ENCODE measurements around the gene PSME1. TPM values are rescaled to one million over a fixed set of nuclear protein-coding genes. Genes with fewer than 3 reads are reported as not detected.

The PSME1 gene
- total RNA-seq, 2 experiments from 2014 or later: 149 to 187 TPM

GRCh38 chr14:24122416-24122815, 13.6 kb upstream of the PSME1 start:
- no peaks in the 10 kb centered on the region for H3K79me2 ChIP-seq (ENCODE audit: insufficient read depth, low read depth, low read length)
- no peaks in the 10 kb centered on the region for H3K9me2 ChIP-seq (ENCODE audit: insufficient read depth, low read length)
- no peak for DNase-seq (ENCODE audit: low spot score)
- BruUV-seq (replicated peaks): no TSS peak
- H3K4me3 ChIP-seq (ENCODE audit: low read depth, low read length, poor library complexity, severe bottlenecking): no peak overlapping the region
- H3K9me3 ChIP-seq (ENCODE audit: low read length): no peaks in the 10 kb centered on the region
- TF ChIP-seq EZH2phosphoT487 (IDR thresholded peaks at IDR 0.05; ENCODE audit: borderline replicate concordance, low read depth, low read length) (no peak), CTCF (conservative IDR thresholded peaks at IDR 0.05; ENCODE audit: low read length) (no peak)
- H3K36me3 ChIP-seq (ENCODE audit: insufficient read depth, low read length): peaks cover 55% of the 10 kb centered on the region
- H3K4me1 ChIP-seq (ENCODE audit: insufficient read depth, low read length, poor library complexity, severe bottlenecking): peaks cover 3% of the 10 kb centered on the region
- POLR2A ChIA-PET: interaction anchor here (0.8 kb wide), 1 partner anchor 14 kb away, joined by 3 read pairs; the partner anchor contains the start of gene PSME1
- H3K4me2 ChIP-seq (ENCODE audit: low read length): no peak overlapping the region
- CTCF ChIA-PET (ENCODE audit: unreplicated experiment): no interaction called here
- intact Hi-C loops (cut with micrococcal nuclease; ENCODE audit: unreplicated experiment): no loop called here
- no peak overlapping the region for H2AFZ ChIP-seq (ENCODE audit: low read length)
- no peak overlapping the region for H3K27ac ChIP-seq (ENCODE audit: low read depth, low read length, poor library complexity, severe bottlenecking)
- H4K20me1 ChIP-seq (ENCODE audit: insufficient read depth, low read length): no peaks in the 10 kb centered on the region

GRCh38 chr14:24122898-24123297, 13.1 kb upstream of the PSME1 start:
- Histone ChIP-seq H4K20me1 (ENCODE audit: insufficient read depth, low read length) (no peaks in the 10 kb centered on the region), H3K4me1 (ENCODE audit: insufficient read depth, low read length, poor library complexity, severe bottlenecking) (peaks cover 8% of the 10 kb centered on the region), H2AFZ (ENCODE audit: low read length) (no peak overlapping the region), H3K79me2 (ENCODE audit: insufficient read depth, low read depth, low read length) (no peaks in the 10 kb centered on the region), H3K4me2 (ENCODE audit: low read length) (no peak overlapping the region), H3K36me3 (ENCODE audit: insufficient read depth, low read length) (peaks cover 50% of the 10 kb centered on the region), H3K9me2 (ENCODE audit: insufficient read depth, low read length) (no peaks in the 10 kb centered on the region), H3K4me3 (ENCODE audit: low read depth, low read length, poor library complexity, severe bottlenecking) (no peak overlapping the region), H3K27ac (ENCODE audit: low read depth, low read length, poor library complexity, severe bottlenecking) (no peak overlapping the region), H3K9me3 (ENCODE audit: low read length) (no peaks in the 10 kb centered on the region)
- intact Hi-C loops (cut with micrococcal nuclease; ENCODE audit: unreplicated experiment): no loop called here
- no TSS peak for BruUV-seq (replicated peaks)
- TF ChIP-seq EZH2phosphoT487 (IDR thresholded peaks at IDR 0.05; ENCODE audit: borderline replicate concordance, low read depth, low read length) (no peak), CTCF (conservative IDR thresholded peaks at IDR 0.05; ENCODE audit: low read length) (no peak)
- ChIA-PET POLR2A (interaction anchor here (0.7 to 0.8 kb wide), 2 partner anchors 13 to 14 kb away, joined by 3 read pairs; partner anchors contain the start of gene PSME1), CTCF (ENCODE audit: unreplicated experiment) (no interaction called here)
- DNase-seq (ENCODE audit: low spot score): no peak
